Hindlimb muscle (tissue), 1 donor: Measurements from ENCODE around the gene KRTAP4-2. TPM values are rescaled to one million over a fixed set of nuclear protein-coding genes. Genes with fewer than 3 reads are reported as not detected.
"Not testable (repeated sequence)": the region's sequence is repeated elsewhere in the genome, so short reads cannot be mapped to it uniquely, and the experiment has no call there.

Source experiments
- DNase-seq: peaks from one replicate; pipeline ENCODE4 v3.0.0-alpha.2; 2013
- polyA plus RNA-seq: library from polyadenylated mRNA; unstranded; fragments of 120-200 nt; gene quantifications from one replicate; pipeline ENCODE4 v1.2.1, GENCODE V29; 2013; ENCODE audit not compliant: insufficient read length

KRTAP4-2 gene
- polyA plus RNA-seq, 1 donor: not detected

GRCh38 chr17:41160648-41161047, 17.4 kb downstream of the KRTAP4-2 start, which contains the start of gene KRTAP4-4:
TSS of gene KRTAP4-4 (minus strand) at chr17:41160748. CDS start at chr17:41160691, 57 bp downstream.
- DNase-seq: no peak

GRCh38 chr17:41160190-41160589, 17.8 kb downstream of the KRTAP4-2 start:
- DNase-seq: not testable (repeated sequence)

- DNase-seq: peak; percentile 6
Observed at GRCh38 chr17:41153856-41154255, 24.2 kb downstream of the KRTAP4-2 start.

- DNase-seq: no peak
Observed at GRCh38 chr17:41151525-41151924, 26.5 kb downstream of the KRTAP4-2 start.

- no peak for DNase-seq
Observed at GRCh38 chr17:41150026-41150425, 28.0 kb downstream of the KRTAP4-2 start.

- no peak for DNase-seq
Observed at GRCh38 chr17:41149652-41149985, 28.4 kb downstream of the KRTAP4-2 start, which contains the start of gene KRTAP4-5. TSS of gene KRTAP4-5 (minus strand) at chr17:41149825. CDS start at chr17:41149767, 58 bp downstream.

- not testable (repeated sequence) for DNase-seq
Observed at GRCh38 chr17:41148971-41149651, 28.9 kb downstream of the KRTAP4-2 start.

- no peak for DNase-seq
Observed at GRCh38 chr17:41147531-41148204, 30.4 kb downstream of the KRTAP4-2 start.

GRCh38 chr17:41145261-41145660, 32.8 kb downstream of the KRTAP4-2 start:
- no peak for DNase-seq

- no peak for DNase-seq
Observed at GRCh38 chr17:41144846-41145245, 33.2 kb downstream of the KRTAP4-2 start.

- no peak for DNase-seq
Observed at GRCh38 chr17:41141361-41141760, 36.7 kb downstream of the KRTAP4-2 start.

- no peak for DNase-seq
Observed at GRCh38 chr17:41140360-41141131, 37.5 kb downstream of the KRTAP4-2 start, which contains the start of gene KRTAP4-6. TSS of gene KRTAP4-6 (minus strand) at chr17:41140544. CDS start at chr17:41140487, 57 bp downstream.

GRCh38 chr17:41139865-41140264, 38.2 kb downstream of the KRTAP4-2 start:
- DNase-seq: not testable (repeated sequence)

- DNase-seq: no peak
Observed at GRCh38 chr17:41133880-41134735, 43.9 kb downstream of the KRTAP4-2 start.

- no peak for DNase-seq
Observed at GRCh38 chr17:41131979-41132378, 46.0 kb downstream of the KRTAP4-2 start.

Other genes with a start within 250 kb of the KRTAP4-2 start
- 0.23 TPM for gene KRT23, start 240.6 kb downstream of the KRTAP4-2 start, polyA plus RNA-seq
- 2.9 TPM for gene KRT39, start 211.3 kb downstream of the KRTAP4-2 start, polyA plus RNA-seq
- gene KRT40, start 193.9 kb downstream of the KRTAP4-2 start, polyA plus RNA-seq: 3.9 TPM
- gene KRTAP3-3, start 184.1 kb downstream of the KRTAP4-2 start, polyA plus RNA-seq: not detected
- gene KRTAP3-2, start 178.3 kb downstream of the KRTAP4-2 start, polyA plus RNA-seq: 0.28 TPM
- not detected for gene KRTAP3-1, start 169.1 kb downstream of the KRTAP4-2 start, polyA plus RNA-seq
- not detected for gene KRTAP1-5, start 151.0 kb downstream of the KRTAP4-2 start, polyA plus RNA-seq
- not detected for gene KRTAP1-4, start 148.0 kb downstream of the KRTAP4-2 start, polyA plus RNA-seq
- gene KRTAP1-3, start 143.3 kb downstream of the KRTAP4-2 start, polyA plus RNA-seq: not detected
- gene KRTAP1-1, start 136.8 kb downstream of the KRTAP4-2 start, polyA plus RNA-seq: not detected
- not detected for gene KRTAP2-1, start 130.9 kb downstream of the KRTAP4-2 start, polyA plus RNA-seq
- not detected for gene KRTAP2-2, start 123.0 kb downstream of the KRTAP4-2 start, polyA plus RNA-seq
- not detected for gene KRTAP2-3, start 118.1 kb downstream of the KRTAP4-2 start, polyA plus RNA-seq
- not detected for gene KRTAP2-4, start 112.3 kb downstream of the KRTAP4-2 start, polyA plus RNA-seq
- not detected for gene KRTAP4-7, start 94.1 kb downstream of the KRTAP4-2 start, polyA plus RNA-seq
- not detected for gene KRTAP4-8, start 80.1 kb downstream of the KRTAP4-2 start, polyA plus RNA-seq
- gene KRTAP4-16, start 76.0 kb downstream of the KRTAP4-2 start, polyA plus RNA-seq: not detected
- not detected for gene KRTAP4-9, start 72.8 kb downstream of the KRTAP4-2 start, polyA plus RNA-seq
- not detected for gene KRTAP4-11, start 59.8 kb downstream of the KRTAP4-2 start, polyA plus RNA-seq
- not detected for gene KRTAP4-12, start 54.0 kb downstream of the KRTAP4-2 start, polyA plus RNA-seq
- not detected for gene KRTAP4-6, start 37.7 kb downstream of the KRTAP4-2 start, polyA plus RNA-seq
- gene KRTAP4-5, start 28.4 kb downstream of the KRTAP4-2 start, polyA plus RNA-seq: not detected
- not detected for gene KRTAP4-4, start 17.5 kb downstream of the KRTAP4-2 start, polyA plus RNA-seq
- not detected for gene KRTAP4-3, start 10.0 kb downstream of the KRTAP4-2 start, polyA plus RNA-seq
- gene KRTAP4-1, start 6.7 kb upstream of the KRTAP4-2 start, polyA plus RNA-seq: not detected
- gene KRTAP9-1, start 11.7 kb upstream of the KRTAP4-2 start, polyA plus RNA-seq: not detected
- gene KRTAP9-2, start 48.4 kb upstream of the KRTAP4-2 start, polyA plus RNA-seq: not detected
- gene KRTAP9-3, start 54.2 kb upstream of the KRTAP4-2 start, polyA plus RNA-seq: not detected
- not detected for gene KRTAP9-8, start 59.8 kb upstream of the KRTAP4-2 start, polyA plus RNA-seq
- not detected for gene KRTAP9-4, start 71.5 kb upstream of the KRTAP4-2 start, polyA plus RNA-seq
- not detected for gene KRTAP9-9, start 77.2 kb upstream of the KRTAP4-2 start, polyA plus RNA-seq
- gene KRTAP9-6, start 87.2 kb upstream of the KRTAP4-2 start, polyA plus RNA-seq: 0.30 TPM
- not detected for gene KRTAP9-7, start 97.5 kb upstream of the KRTAP4-2 start, polyA plus RNA-seq
- gene KRTAP29-1, start 124.6 kb upstream of the KRTAP4-2 start, polyA plus RNA-seq: not detected
- gene KRTAP16-1, start 131.1 kb upstream of the KRTAP4-2 start, polyA plus RNA-seq: not detected
- not detected for gene KRTAP17-1, start 137.5 kb upstream of the KRTAP4-2 start, polyA plus RNA-seq
- not detected for gene KRT33A, start 172.6 kb upstream of the KRTAP4-2 start, polyA plus RNA-seq
- not detected for gene KRT33B, start 191.6 kb upstream of the KRTAP4-2 start, polyA plus RNA-seq
- not detected for gene KRT34, start 204.1 kb upstream of the KRTAP4-2 start, polyA plus RNA-seq
- 2.3 TPM for gene KRT31, start 219.4 kb upstream of the KRTAP4-2 start, polyA plus RNA-seq
- gene KRT37, start 246.4 kb upstream of the KRTAP4-2 start, polyA plus RNA-seq: not detected